K562 (cell line): ENCODE results near the gene ISCA1. TPM values are rescaled to one million over a fixed set of nuclear protein-coding genes. Genes with fewer than 3 reads are reported as not detected.
"Not testable (repeated sequence)": the region's sequence is repeated elsewhere in the genome, so short reads cannot be mapped to it uniquely, and the experiment has no call there.

Experiments used
- ATAC-seq: fragments of 200-7000 bp; cut with Tn5 transposase; 3 replicates; pipeline ENCODE4 v1.9.1; 2020; ENCODE audit warnings: moderate library complexity
- BruUV-seq: library from RNA; stranded (reverse); fragments of 400-500 nt; replicated peaks from 2 replicates; lab custom pipeline; 2021; lab: Mats Ljungman, UMichigan
- CTCF ChIA-PET: fragments of 300-600 bp; formaldehyde crosslinking; extraction: SDS; loops from one replicate; lab custom pipeline; 2021; ENCODE audit warnings: low intra/inter-chr PET ratio; lab: Yijun Ruan, JAX
- POLR2A ChIA-PET: fragments of 300-600, 350-650 bp; sonication (Branson Sonifier 250); formaldehyde crosslinking; extraction: SDS; loops from one replicate; lab custom pipeline; 2021; ENCODE audit warnings: antibody characterized with exemption, inconsistent platforms; lab: Yijun Ruan, JAX
- DNase-seq, 4 experiments: peaks; one replicate each; pipeline versions ENCODE4 v3.0.0 to v3.0.0-alpha.2; 2011 to 2018; ENCODE audit warnings: low spot score in 3 of 4, mixed read lengths in 3 of 4; ENCODE audit errors: extremely low read depth in 1 of 4
- FAIRE-seq: peaks from 2 replicates; lab custom pipeline; 2011; peaks lifted over from hg19 to GRCh38; lab: Jason Lieb, UNC
- H2AFZ ChIP-seq: 2 replicates; pipeline ENCODE4 v1.6.0; 2011; ENCODE audit warnings: low read depth, low read length, control low read depth, inconsistent platforms
- H3K27ac ChIP-seq: fragments of 200-600 bp; 3 replicates; pipeline ENCODE4 v1.8.0; 2011; ENCODE audit warnings: low read depth, mild to moderate bottlenecking, control low read depth, inconsistent platforms, low read length, moderate library complexity, mixed read lengths; ENCODE audit errors: extremely low read depth
- H3K27me3 ChIP-seq, 2 experiments: fragments of 300-600 bp in 1 of 2; 2 replicates in 1 of 2; 3 replicates in 1 of 2; pipeline versions ENCODE4 v1.6.0 to v1.8.0; 2011; ENCODE audit warnings: inconsistent platforms in 2 of 2, low read length in 2 of 2, mild to moderate bottlenecking in 1 of 2, mixed read lengths in 1 of 2, moderate library complexity in 1 of 2; ENCODE audit not compliant: control insufficient read depth in 2 of 2, insufficient read depth in 2 of 2
- H3K36me3 ChIP-seq: fragments of 300-600 bp; 3 replicates; pipeline ENCODE4 v1.8.0; 2011; ENCODE audit warnings: mild to moderate bottlenecking, low read length, inconsistent platforms; ENCODE audit not compliant: control insufficient read depth, insufficient read depth
- H3K4me1 ChIP-seq, 2 experiments: fragments of 200-600 bp in 1 of 2; replicated peaks in 1 of 2; 2 replicates in 1 of 2; 3 replicates in 1 of 2; pipeline versions ENCODE4 v1.5.1 to v1.8.0; 2011; ENCODE audit warnings: inconsistent platforms in 2 of 2, low read length in 2 of 2, mild to moderate bottlenecking in 1 of 2, mixed read lengths in 1 of 2, moderate library complexity in 1 of 2; ENCODE audit not compliant: control insufficient read depth in 2 of 2, insufficient read depth in 2 of 2
- H3K4me2 ChIP-seq: 2 replicates; pipeline ENCODE4 v1.6.1; 2011; ENCODE audit warnings: low read length, control low read depth, inconsistent platforms, mixed read lengths; ENCODE audit not compliant: insufficient read depth
- H3K4me3 ChIP-seq: fragments of 200-600 bp; sonication (generic), shearing (Covaris generic); 2 replicates; pipeline ENCODE4 v1.5.1; 2016; ENCODE audit warnings: control low read depth, inconsistent platforms
- H3K79me2 ChIP-seq: fragments of 200-600 bp; 3 replicates; pipeline ENCODE4 v1.8.0; 2011; ENCODE audit warnings: low read length, inconsistent platforms; ENCODE audit not compliant: control insufficient read depth, insufficient read depth
- H3K9ac ChIP-seq, 2 experiments: 2 replicates each; pipeline versions ENCODE4 v1.6.0 to v1.6.1; 2011; ENCODE audit warnings: low read depth in 2 of 2, low read length in 2 of 2, control low read depth in 1 of 2, inconsistent platforms in 1 of 2, mild to moderate bottlenecking in 1 of 2, mixed read lengths in 1 of 2; ENCODE audit not compliant: insufficient read depth in 1 of 2
- H3K9me1 ChIP-seq: one replicate; pipeline ENCODE4 v1.6.0; 2011; ENCODE audit warnings: inconsistent platforms, mild to moderate bottlenecking, low read length, moderate library complexity; ENCODE audit not compliant: control insufficient read depth, insufficient read depth
- H3K9me3 ChIP-seq: replicated peaks from 2 replicates; pipeline ENCODE4 v1.5.1; 2011; ENCODE audit warnings: low read depth, low read length, inconsistent platforms; ENCODE audit not compliant: control insufficient read depth, insufficient read depth
- H4K20me1 ChIP-seq: replicated peaks from 2 replicates; pipeline ENCODE4 v1.6.1; 2011; ENCODE audit warnings: low read length, inconsistent platforms, mixed read lengths; ENCODE audit not compliant: control insufficient read depth, insufficient read depth
- BCOR ChIP-seq: fragments of 450-650 bp; IDR thresholded peaks from 2 replicates; pipeline ENCODE4 v1.6.1; 2016
- BRCA1 ChIP-seq, 2 experiments: fragments of 450-650 bp in 1 of 2; sonication (generic) in 1 of 2; formaldehyde crosslinking in 1 of 2; IDR thresholded peaks; 2 replicates each; pipeline versions ENCODE4 v1.5.0 to v1.6.1; 2017 to 2020; ENCODE audit warnings: mild to moderate bottlenecking in 1 of 2, missing genetic modification reagents in 1 of 2
- CSDE1 ChIP-seq, 2 experiments: fragments of 450-650 bp; IDR thresholded peaks; 2 replicates each; pipeline ENCODE4 v1.6.1; 2016; ENCODE audit warnings: mild to moderate bottlenecking in 1 of 2
- KLF13 ChIP-seq: fragments of 450-650 bp; IDR thresholded peaks from 2 replicates; pipeline ENCODE4 v1.6.1; 2016; ENCODE audit warnings: missing genetic modification characterization, low read depth, mild to moderate bottlenecking, missing compliant biosample characterization, moderate library complexity, borderline replicate concordance
- PHF8 ChIP-seq: fragments of 200-600 bp; sonication (generic); IDR thresholded peaks from 2 replicates; pipeline ENCODE4 v1.6.1; 2012; ENCODE audit warnings: mixed run types, mild to moderate bottlenecking, inconsistent platforms, low read length, moderate library complexity, borderline replicate concordance
- TAF9B ChIP-seq: fragments of 450-650 bp; IDR thresholded peaks from 2 replicates; pipeline ENCODE4 v1.6.1; 2018; ENCODE audit warnings: mild to moderate bottlenecking; ENCODE audit not compliant: partially characterized antibody
- ZBTB11 ChIP-seq, 3 experiments: fragments of 200-800 bp in 1 of 3; fragments of 250-450 bp in 1 of 3; fragments of 450-650 bp in 1 of 3; sonication (Bioruptor Pico) in 1 of 3; sonication (Bioruptor generic) in 1 of 3; formaldehyde crosslinking in 1 of 3; IDR thresholded peaks; 2 replicates each; pipeline versions ENCODE4 v1.6.1 to v1.8.0; 2016 to 2022; ENCODE audit warnings: mild to moderate bottlenecking in 2 of 3, missing genetic modification characterization in 2 of 3, missing compliant biosample characterization in 1 of 3, moderate library complexity in 1 of 3
- ZBTB2 ChIP-seq: fragments of 450-650 bp; IDR thresholded peaks from 2 replicates; pipeline ENCODE4 v1.6.1; 2016; ENCODE audit warnings: antibody characterized with exemption
- ZKSCAN1 ChIP-seq: fragments of 150-350 bp; IDR thresholded peaks from 2 replicates; pipeline ENCODE4 v1.6.1; 2016; ENCODE audit warnings: low read depth, low read length
- ZNF551 ChIP-seq: fragments of 250-450 bp; sonication (Bioruptor Pico); IDR thresholded peaks from 2 replicates; pipeline ENCODE4 v1.5.0; 2021; ENCODE audit warnings: mild to moderate bottlenecking, moderate library complexity
- WGBS: fragments of 100-300 bp; shearing (Covaris generic); methylation state at CpG from one replicate; pipeline ENCODE4 v1.1.6; 2016; ENCODE audit warnings: low coverage, mixed read lengths; ENCODE audit not compliant: insufficient coverage; ENCODE audit errors: missing lambda C conversion rate; 5-methylcytosine and 5-hydroxymethylcytosine counted together
- in situ Hi-C: fragments of 300-500 bp; cut with MboI; formaldehyde crosslinking; loops from 4 replicates; pipeline ENCODE4 v1.15.0; 2018; ENCODE audit warnings: inconsistent platforms, mixed read lengths
- intact Hi-C: fragments of 100-400 bp; cut with micrococcal nuclease; formaldehyde crosslinking; loops from 2 replicates; pipeline ENCODE4 v1.14.2; 2022
- polyA plus RNA-seq, 8 experiments: library from polyadenylated mRNA; depleted of rRNA in 4 of 8; stranded (reverse) in 5 of 8; unstranded in 3 of 8; fragments of >200 nt; fragmentation: Nextera tagmentation in 2 of 8; fragmentation: Illumina TruSeq in 1 of 8; extraction: Ambion mirVana in 2 of 8; extraction: Trizol in 1 of 8; gene quantifications; 2 replicates each; pipeline versions ENCODE4 v1.2.1 to v1.2.3, GENCODE V29; 2011 to 2014; ENCODE audit warnings: inconsistent platforms in 1 of 8, missing spikeins in 1 of 8
- total RNA-seq, 7 experiments: library from RNA; depleted of rRNA in 6 of 7; stranded (reverse); fragments of >200 nt in 6 of 7; fragmentation: Illumina TruSeq in 2 of 7; extraction: Trizol in 2 of 7; gene quantifications; 2 replicates each; pipeline versions ENCODE4 v1.2.1 to v1.2.3, GENCODE V29; 2011 to 2021; ENCODE audit warnings: low replicate concordance in 1 of 7

ISCA1 gene
- total and polyA plus RNA-seq, 9 of the 15 experiments (the other 6 are each of a cell fraction or from before 2014, with no cell fraction given), result 6.5 to 27.1 (median 20.0) TPM

GRCh38 chr9:86298873-86299272, 16.5 kb upstream of the ISCA1 start (continued):
- TF ChIP-seq PHF8, result no peak
- TF ChIP-seq ZBTB2, result no peak
- no peak for TF ChIP-seq BCOR
- no peak for TF ChIP-seq CSDE1 (IDR thresholded peaks at IDR 0.05)
- TF ChIP-seq TAF9B, result no peak
- no peak for TF ChIP-seq BRCA1 (IDR thresholded peaks at IDR 0.05)
- no peak for TF ChIP-seq BRCA1 (CRISPR knock-in tag; IDR thresholded peaks at IDR 0.05)
- TF ChIP-seq ZNF551 (CRISPR knock-in tag), result no peak
- no peak for TF ChIP-seq ZBTB11 (CRISPR knock-in tag; IDR thresholded peaks at IDR 0.05)
- TF ChIP-seq KLF13 (tag), result no peak
- no peak for TF ChIP-seq ZKSCAN1
- TF ChIP-seq, all 486 proteins: peak for 0

- ATAC-seq, H3K79me2 ChIP-seq, H4K20me1 ChIP-seq, H3K4me3 ChIP-seq, BruUV-seq, H3K4me2 ChIP-seq, H3K9ac ChIP-seq, H3K27ac ChIP-seq, CTCF ChIA-PET, H2AFZ ChIP-seq, FAIRE-seq, H3K27me3 ChIP-seq, DNase-seq, intact Hi-C loops, H3K36me3 ChIP-seq, H3K9me1 ChIP-seq, H3K9me3 ChIP-seq, POLR2A ChIA-PET, in situ Hi-C loops: not testable (repeated sequence)
- peaks cover 6 to 18% of the 10 kb centered on the region in 2 experiments; a peak in 4 of 5 replicates for H3K4me1 ChIP-seq
- WGBS, result 77% methylated on average over 3 of the region's 6 CpGs
These were observed 8.0 kb upstream of the ISCA1 start for GRCh38 chr9:86290341-86290740.
